A549 (cell line): ENCODE data around the gene RUNX3. TPM values are rescaled to one million over a fixed set of nuclear protein-coding genes. Genes with fewer than 3 reads are reported as not detected.
"Not testable (repeated sequence)": the region's sequence is repeated elsewhere in the genome, so short reads cannot be mapped to it uniquely, and the experiment has no call there.

ENCODE experiments used
- ATAC-seq, 2 experiments: fragments of 200-7000 bp in 1 of 2; fragments of >200 bp in 1 of 2; cut with Nextera tagmentation in 1 of 2; cut with Tn5 transposase in 1 of 2; 3 replicates each; pipeline versions ENCODE4 v1.8.0 to v1.9.1; 2018 to 2020; ENCODE audit warnings: mild to moderate bottlenecking in 1 of 2, moderate library complexity in 1 of 2
- CTCF ChIA-PET: fragments of 300-600 bp; sonication (Branson Sonifier 250); formaldehyde crosslinking; extraction: SDS; loops from one replicate; lab custom pipeline; 2021; ENCODE audit warnings: antibody characterized with exemption, inconsistent platforms; lab: Yijun Ruan, JAX
- POLR2A ChIA-PET: fragments of 350-600 bp; formaldehyde crosslinking; extraction: SDS; loops from one replicate; lab custom pipeline; 2021; ENCODE audit warnings: antibody characterized with exemption, inconsistent platforms; lab: Yijun Ruan, JAX
- DNase-seq, 2 experiments: peaks; one replicate each; pipeline versions ENCODE4 v3.0.0 to v3.0.0-alpha.2; 2011 to 2016; ENCODE audit warnings: low read depth in 1 of 2, low spot score in 1 of 2
- FAIRE-seq: peaks from 2 replicates; lab custom pipeline; 2011; peaks lifted over from hg19 to GRCh38; lab: Jason Lieb, UNC
- H3K27ac ChIP-seq, 2 experiments: fragments of >200 bp; sonication (Bioruptor Twin); formaldehyde crosslinking; 3 replicates each; pipeline ENCODE4 v1.5.1; 2016 to 2017
- H3K4me1 ChIP-seq: fragments of >200 bp; sonication (Bioruptor Twin); formaldehyde crosslinking; 3 replicates; pipeline ENCODE4 v1.6.1; 2016
- H3K4me2 ChIP-seq: fragments of >200 bp; sonication (Bioruptor Twin); formaldehyde crosslinking; 3 replicates; pipeline ENCODE4 v1.6.1; 2016
- H3K4me3 ChIP-seq: fragments of >200 bp; sonication (Bioruptor Twin); formaldehyde crosslinking; 3 replicates; pipeline ENCODE4 v1.5.1; 2016
- H3K9me3 ChIP-seq: fragments of >200 bp; sonication (Bioruptor Twin); formaldehyde crosslinking; 3 replicates; pipeline ENCODE4 v1.6.1; 2016
- BHLHE40 ChIP-seq: IDR thresholded peaks from 2 replicates; pipeline ENCODE4 v1.6.1; 2012; ENCODE audit warnings: low read depth, low read length, inconsistent platforms
- CBX8 ChIP-seq: fragments of 200-600 bp; sonication (generic); IDR thresholded peaks from 2 replicates; pipeline ENCODE4 v1.6.1; 2016
- CEBPB ChIP-seq, 2 experiments: fragments of >200 bp in 1 of 2; sonication (Bioruptor Twin) in 1 of 2; formaldehyde crosslinking in 1 of 2; IDR thresholded peaks; 2 replicates each; pipeline ENCODE4 v1.6.1; 2012 to 2016
- CHD2 ChIP-seq: fragments of 150-350 bp; IDR thresholded peaks from 2 replicates; pipeline ENCODE4 v1.6.1; 2014; ENCODE audit warnings: low read length; ENCODE audit not compliant: partially characterized antibody
- EHMT2 ChIP-seq: fragments of 200-600 bp; sonication (generic); IDR thresholded peaks from 2 replicates; pipeline ENCODE4 v1.6.1; 2016; ENCODE audit warnings: antibody characterized with exemption, low read depth, mild to moderate bottlenecking, moderate library complexity
- ESRRA ChIP-seq: fragments of 150-350 bp; IDR thresholded peaks from 2 replicates; pipeline ENCODE4 v1.6.1; 2014; ENCODE audit warnings: mild to moderate bottlenecking, low read length, borderline replicate concordance
- GATA3 ChIP-seq: IDR thresholded peaks from 2 replicates; pipeline ENCODE4 v1.6.1; 2012; ENCODE audit warnings: borderline replicate concordance
- HDAC2 ChIP-seq: fragments of 200-600 bp; sonication (generic); IDR thresholded peaks from 2 replicates; pipeline ENCODE4 v1.6.1; 2016
- HOXB13 ChIP-seq: fragments of 250-450 bp; sonication (Bioruptor Pico); IDR thresholded peaks from 2 replicates; pipeline ENCODE4 v1.5.0; 2020; ENCODE audit warnings: low read depth, mild to moderate bottlenecking, moderate library complexity
- HOXB5 ChIP-seq: fragments of 250-450 bp; sonication (Bioruptor Pico); IDR thresholded peaks from 2 replicates; pipeline ENCODE4 v1.5.0; 2020; ENCODE audit warnings: mild to moderate bottlenecking, moderate library complexity
- JUNB ChIP-seq: fragments of >200 bp; sonication (Bioruptor Twin); formaldehyde crosslinking; IDR thresholded peaks from 2 replicates; pipeline ENCODE4 v1.6.1; 2016
- KDM1A ChIP-seq: fragments of 200-600 bp; sonication (generic); IDR thresholded peaks from 2 replicates; pipeline ENCODE4 v1.6.1; 2016; ENCODE audit warnings: low read depth, mild to moderate bottlenecking
- MAZ ChIP-seq: fragments of 150-350 bp; IDR thresholded peaks from 2 replicates; pipeline ENCODE4 v1.6.1; 2014; ENCODE audit warnings: antibody characterized with exemption, low read depth, low read length, borderline replicate concordance
- NR3C1 ChIP-seq: fragments of >200 bp; sonication (Bioruptor Twin); formaldehyde crosslinking; IDR thresholded peaks from 3 replicates; pipeline ENCODE4 v1.6.1; 2017
- POLR2A ChIP-seq: IDR thresholded peaks from 2 replicates; pipeline ENCODE4 v1.6.1; 2012; ENCODE audit warnings: mild to moderate bottlenecking, low read length
- RCOR1 ChIP-seq: fragments of 150-350 bp; IDR thresholded peaks from 2 replicates; pipeline ENCODE4 v1.6.1; 2014; ENCODE audit warnings: antibody characterized with exemption, low read length, low read depth
- RFX5 ChIP-seq: fragments of 450-650 bp; IDR thresholded peaks from 2 replicates; pipeline ENCODE4 v1.7.1; 2014; ENCODE audit warnings: antibody characterized with exemption, mild to moderate bottlenecking, moderate library complexity
- SMC3 ChIP-seq: fragments of >200 bp; sonication (Bioruptor Twin); formaldehyde crosslinking; IDR thresholded peaks from 3 replicates; pipeline ENCODE4 v1.6.1; 2018; ENCODE audit warnings: inconsistent platforms
- SREBF2 ChIP-seq: fragments of 450-650 bp; IDR thresholded peaks from 2 replicates; pipeline ENCODE4 v1.6.1; 2014; ENCODE audit warnings: mild to moderate bottlenecking, moderate library complexity
- TFCP2L1 ChIP-seq: fragments of 250-450 bp; sonication (Bioruptor Pico); IDR thresholded peaks from 2 replicates; pipeline ENCODE4 v1.5.0; 2021; ENCODE audit warnings: mild to moderate bottlenecking
- ZFP36 ChIP-seq: fragments of 450-650 bp; IDR thresholded peaks from 2 replicates; pipeline ENCODE4 v1.6.1; 2014; ENCODE audit warnings: borderline replicate concordance; ENCODE audit not compliant: partially characterized antibody
- WGBS: methylation state at CpG from one replicate; pipeline ENCODE4 v1.1.6; 2017; ENCODE audit errors: missing lambda C conversion rate; 5-methylcytosine and 5-hydroxymethylcytosine counted together
- polyA plus RNA-seq, 4 experiments: library from polyadenylated mRNA; depleted of rRNA in 3 of 4; stranded (reverse); fragments of >200 nt; fragmentation: RNase III in 1 of 4; extraction: RNeasy Plus Mini Kit Qiagen cat#74134 plus additional on column Dnase treatment in 1 of 4; gene quantifications; 2 replicates in 3 of 4; 3 replicates in 1 of 4; pipeline ENCODE4 v1.2.3, GENCODE V29; 2011 to 2017
- TF ChIP-seq, protein P1 (sequence below): IDR thresholded peaks from 2 replicates; pipeline ENCODE4 v1.6.1; 2012; ENCODE audit warnings: low read depth, borderline replicate concordance
- TF ChIP-seq, protein P2 (sequence below): fragments of >200 bp; sonication (Bioruptor Twin); formaldehyde crosslinking; IDR thresholded peaks from 3 replicates; pipeline ENCODE4 v1.6.1; 2016
- TF ChIP-seq, protein P3 (sequence below): fragments of 250-450 bp; sonication (Bioruptor Pico); IDR thresholded peaks from 2 replicates; pipeline ENCODE4 v1.5.0; 2020; ENCODE audit warnings: low read depth, mild to moderate bottlenecking, moderate library complexity
- TF ChIP-seq, protein P4 (sequence below): IDR thresholded peaks from 2 replicates; pipeline ENCODE4 v1.6.1; 2012
- TF ChIP-seq, protein P5 (sequence below): fragments of 150-350 bp; IDR thresholded peaks from 2 replicates; pipeline ENCODE4 v1.6.1; 2014; ENCODE audit warnings: low read depth, mild to moderate bottlenecking, low read length

RUNX3 gene
- polyA plus RNA-seq, 2 of the 4 experiments (the other 2 are of a cell fraction): 1.4 to 4.0 TPM

DNA sequence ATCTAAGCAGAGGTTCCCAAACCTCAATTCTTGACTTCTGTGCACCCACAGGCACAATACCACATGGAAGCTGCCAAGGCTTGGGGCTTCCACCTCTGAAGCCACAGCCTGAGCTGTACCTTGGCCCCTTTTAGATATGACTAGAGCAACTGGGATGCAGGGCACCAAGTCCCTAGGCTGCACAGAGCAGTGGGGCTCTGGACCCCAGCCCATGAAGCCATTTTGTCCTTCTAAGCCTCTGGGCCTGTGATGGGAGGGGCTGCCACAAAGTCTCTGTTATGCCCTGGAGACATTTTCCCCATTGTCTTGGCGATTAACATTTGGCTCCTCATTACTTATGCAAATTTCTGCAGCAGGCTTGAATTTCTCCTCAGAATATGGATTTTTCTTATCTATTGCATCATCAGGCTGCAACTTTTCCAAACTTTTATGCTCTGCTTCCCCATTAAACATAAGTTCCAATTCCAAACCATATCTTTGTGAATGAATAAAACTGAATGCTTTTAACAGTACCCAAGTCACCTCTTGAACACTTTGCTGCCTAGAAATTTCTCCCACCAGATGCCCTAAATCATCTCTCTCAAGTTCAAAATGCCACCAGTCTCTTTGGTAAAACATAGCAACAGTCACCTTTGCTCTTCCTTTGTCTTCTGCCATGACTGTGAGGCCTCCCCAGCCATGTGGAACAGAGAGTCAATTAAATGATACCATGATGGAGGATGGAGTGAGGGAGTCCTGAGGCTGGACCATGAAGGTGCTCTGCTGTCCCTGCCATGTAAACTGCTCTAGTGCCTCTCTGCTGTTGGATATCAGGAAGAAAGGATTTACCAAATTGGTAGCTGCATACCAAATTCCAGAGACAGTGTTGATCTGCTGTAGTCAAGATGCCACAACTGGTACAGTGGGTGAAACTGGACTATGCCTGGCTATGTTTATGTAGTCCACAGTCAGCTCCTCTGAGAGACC, 37.6 kb downstream of the RUNX3 start:
- ATAC-seq (no peak), FAIRE-seq (no peak), DNase-seq (no peak)
- CTCF ChIA-PET: no interaction called here
- Histone ChIP-seq H3K4me2 (no peak overlapping the region), H3K4me1 (no peaks in the 10 kb centered on the region), H3K9me3 (0 out of 3 replicates have a peak, but pooled peaks cover 2% of the 10 kb centered on the region), H3K4me3 (no peak overlapping the region), H3K27ac (no peak overlapping the region)
- POLR2A ChIA-PET: no interaction called here
- no peak for TF ChIP-seq CHD2
- TF ChIP-seq ZFP36: peak; percentile 79
- TF ChIP-seq CEBPB (IDR thresholded peaks at IDR 0.05): 0 out of 4 replicates have a peak, but pooled peaks of 1 of the 2 experiments have one; percentile 7
- WGBS: 0% methylated on average over 1 of the region's 1 CpG

DNA sequence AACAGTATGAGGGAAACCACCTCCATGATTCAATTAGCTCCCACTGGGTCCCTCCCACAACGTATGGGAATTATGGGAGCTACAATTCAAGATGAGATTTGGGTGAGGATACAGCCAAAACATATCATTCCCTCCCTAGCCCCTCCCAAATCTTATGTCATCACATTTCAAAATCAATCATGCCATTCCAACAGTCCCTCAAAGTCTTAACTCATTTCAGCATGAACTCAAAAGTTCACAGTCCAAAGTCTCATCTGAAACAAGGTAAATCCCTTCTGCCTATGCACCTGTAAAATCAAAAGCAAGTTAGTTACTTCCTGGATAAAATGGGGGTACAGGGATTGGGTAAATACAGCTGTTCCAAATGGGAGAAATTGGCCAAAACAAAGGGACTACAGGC, 38.7 kb downstream of the RUNX3 start:
- WGBS: 9% methylated on average over 1 of the region's 1 CpG
- FAIRE-seq, H3K27ac ChIP-seq, H3K4me1 ChIP-seq, DNase-seq, POLR2A ChIA-PET, H3K4me2 ChIP-seq, ATAC-seq, CTCF ChIA-PET, H3K4me3 ChIP-seq, H3K9me3 ChIP-seq: not testable (repeated sequence)

DNA sequence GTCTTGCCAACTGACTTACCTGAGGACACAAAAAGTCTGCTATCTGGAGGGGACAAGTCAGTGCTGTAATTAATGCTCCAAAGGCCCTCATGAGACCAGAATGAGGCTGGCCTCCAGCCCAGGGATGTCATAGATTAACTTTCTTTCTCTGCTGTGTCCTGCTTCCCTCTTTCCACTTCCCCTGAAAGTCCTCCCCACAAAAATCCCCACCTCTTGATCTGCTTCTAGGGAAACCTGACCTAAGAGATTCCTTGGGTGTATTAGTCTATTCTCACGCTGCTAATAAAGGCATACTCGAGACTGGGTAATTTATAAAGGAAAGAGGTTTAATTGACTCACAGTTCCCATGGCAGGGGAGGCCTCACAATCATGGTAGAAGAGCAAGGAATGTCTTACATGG, 39.2 kb downstream of the RUNX3 start:
- H3K27ac ChIP-seq: no peak overlapping the region
- TF ChIP-seq ESRRA: no peak
- no peak for TF ChIP-seq SMC3
- TF ChIP-seq POLR2A: no peak
- no peak for TF ChIP-seq NR3C1
- no peak for TF ChIP-seq BHLHE40
- TF ChIP-seq RCOR1: no peak
- no peak for TF ChIP-seq EHMT2
- no peak for TF ChIP-seq GATA3
- TF ChIP-seq TFCP2L1 (CRISPR knock-in tag): no peak
- TF ChIP-seq, protein P1, sequence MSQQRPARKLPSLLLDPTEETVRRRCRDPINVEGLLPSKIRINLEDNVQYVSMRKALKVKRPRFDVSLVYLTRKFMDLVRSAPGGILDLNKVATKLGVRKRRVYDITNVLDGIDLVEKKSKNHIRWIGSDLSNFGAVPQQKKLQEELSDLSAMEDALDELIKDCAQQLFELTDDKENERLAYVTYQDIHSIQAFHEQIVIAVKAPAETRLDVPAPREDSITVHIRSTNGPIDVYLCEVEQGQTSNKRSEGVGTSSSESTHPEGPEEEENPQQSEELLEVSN: no peak
- no peak for TF ChIP-seq SREBF2
- no peak for TF ChIP-seq KDM1A
- FAIRE-seq: no peak
- 0 out of 3 replicates have a peak, but pooled peaks cover 2% of the 10 kb centered on the region for H3K9me3 ChIP-seq
- DNase-seq: no peak
- 19% methylated on average over 2 of the region's 2 CpGs for WGBS
- CTCF ChIA-PET: no interaction called here
- no peak overlapping the region for H3K4me2 ChIP-seq
- ATAC-seq: no peak
- POLR2A ChIA-PET: no interaction called here
- no peaks in the 10 kb centered on the region for H3K4me1 ChIP-seq
- no peak overlapping the region for H3K4me3 ChIP-seq

DNA sequence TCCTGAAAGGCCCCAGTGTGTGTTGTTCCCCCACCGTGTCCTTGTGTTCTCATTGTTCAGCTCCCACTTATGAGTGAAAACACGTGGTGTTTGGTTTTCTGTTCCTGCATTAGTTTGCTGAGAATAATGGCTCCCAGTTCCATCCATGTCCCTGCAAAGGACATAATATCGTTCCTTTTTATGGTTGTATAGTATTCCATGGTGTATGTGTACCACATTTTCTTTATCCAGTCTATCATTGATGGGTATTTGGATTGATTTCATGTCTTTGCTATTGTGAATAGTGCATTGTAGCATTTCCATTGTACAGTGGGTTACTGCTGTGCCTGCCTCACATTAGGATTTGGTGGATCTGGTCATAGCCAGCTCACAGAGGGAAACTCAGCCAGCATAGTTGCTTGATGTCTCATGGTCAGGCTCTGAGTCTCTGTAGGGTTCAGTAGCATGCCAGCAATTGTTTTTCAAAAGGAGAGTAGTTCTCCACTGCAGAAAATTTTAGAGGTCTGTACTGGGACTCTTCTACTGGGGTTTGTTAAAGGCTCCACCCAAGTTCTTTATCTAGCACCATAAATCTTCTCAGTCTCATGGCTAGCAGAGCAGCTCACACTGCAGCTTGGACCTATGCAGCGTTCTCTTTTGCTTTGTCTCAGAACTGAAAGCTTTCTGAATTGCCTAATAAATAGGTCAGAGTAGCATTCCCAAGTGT, 41.0 kb downstream of the RUNX3 start:
- no peak for DNase-seq
- FAIRE-seq: no peak
- Histone ChIP-seq H3K9me3 (0 out of 3 replicates have a peak, but pooled peaks cover 2% of the 10 kb centered on the region), H3K27ac (no peak overlapping the region), H3K4me3 (no peak overlapping the region), H3K4me2 (no peak overlapping the region), H3K4me1 (no peaks in the 10 kb centered on the region)
- 31% methylated on average over 4 of the region's 4 CpGs for WGBS
- ATAC-seq: no peak
- ChIA-PET CTCF (interaction anchor here (0.8 kb wide), 1 partner anchor 205 kb away, joined by 3 read pairs; no protein-coding TSS in a partner anchor), POLR2A (no interaction called here)
- TF ChIP-seq, protein P2, sequence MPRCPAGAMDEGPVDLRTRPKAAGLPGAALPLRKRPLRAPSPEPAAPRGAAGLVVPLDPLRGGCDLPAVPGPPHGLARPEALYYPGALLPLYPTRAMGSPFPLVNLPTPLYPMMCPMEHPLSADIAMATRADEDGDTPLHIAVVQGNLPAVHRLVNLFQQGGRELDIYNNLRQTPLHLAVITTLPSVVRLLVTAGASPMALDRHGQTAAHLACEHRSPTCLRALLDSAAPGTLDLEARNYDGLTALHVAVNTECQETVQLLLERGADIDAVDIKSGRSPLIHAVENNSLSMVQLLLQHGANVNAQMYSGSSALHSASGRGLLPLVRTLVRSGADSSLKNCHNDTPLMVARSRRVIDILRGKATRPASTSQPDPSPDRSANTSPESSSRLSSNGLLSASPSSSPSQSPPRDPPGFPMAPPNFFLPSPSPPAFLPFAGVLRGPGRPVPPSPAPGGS: no peak
- no peak for TF ChIP-seq TFCP2L1 (CRISPR knock-in tag)
- TF ChIP-seq CBX8: no peak
- TF ChIP-seq JUNB: no peak
- no peak for TF ChIP-seq HDAC2
- TF ChIP-seq POLR2A: no peak
- TF ChIP-seq MAZ: no peak
- TF ChIP-seq, protein P3, sequence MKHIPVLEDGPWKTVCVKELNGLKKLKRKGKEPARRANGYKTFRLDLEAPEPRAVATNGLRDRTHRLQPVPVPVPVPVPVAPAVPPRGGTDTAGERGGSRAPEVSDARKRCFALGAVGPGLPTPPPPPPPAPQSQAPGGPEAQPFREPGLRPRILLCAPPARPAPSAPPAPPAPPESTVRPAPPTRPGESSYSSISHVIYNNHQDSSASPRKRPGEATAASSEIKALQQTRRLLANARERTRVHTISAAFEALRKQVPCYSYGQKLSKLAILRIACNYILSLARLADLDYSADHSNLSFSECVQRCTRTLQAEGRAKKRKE: no peak
- TF ChIP-seq, protein P4, sequence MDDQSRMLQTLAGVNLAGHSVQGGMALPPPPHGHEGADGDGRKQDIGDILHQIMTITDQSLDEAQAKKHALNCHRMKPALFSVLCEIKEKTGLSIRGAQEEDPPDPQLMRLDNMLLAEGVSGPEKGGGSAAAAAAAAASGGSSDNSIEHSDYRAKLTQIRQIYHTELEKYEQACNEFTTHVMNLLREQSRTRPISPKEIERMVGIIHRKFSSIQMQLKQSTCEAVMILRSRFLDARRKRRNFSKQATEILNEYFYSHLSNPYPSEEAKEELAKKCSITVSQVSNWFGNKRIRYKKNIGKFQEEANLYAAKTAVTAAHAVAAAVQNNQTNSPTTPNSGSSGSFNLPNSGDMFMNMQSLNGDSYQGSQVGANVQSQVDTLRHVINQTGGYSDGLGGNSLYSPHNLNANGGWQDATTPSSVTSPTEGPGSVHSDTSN: no peak
- TF ChIP-seq, protein P5, sequence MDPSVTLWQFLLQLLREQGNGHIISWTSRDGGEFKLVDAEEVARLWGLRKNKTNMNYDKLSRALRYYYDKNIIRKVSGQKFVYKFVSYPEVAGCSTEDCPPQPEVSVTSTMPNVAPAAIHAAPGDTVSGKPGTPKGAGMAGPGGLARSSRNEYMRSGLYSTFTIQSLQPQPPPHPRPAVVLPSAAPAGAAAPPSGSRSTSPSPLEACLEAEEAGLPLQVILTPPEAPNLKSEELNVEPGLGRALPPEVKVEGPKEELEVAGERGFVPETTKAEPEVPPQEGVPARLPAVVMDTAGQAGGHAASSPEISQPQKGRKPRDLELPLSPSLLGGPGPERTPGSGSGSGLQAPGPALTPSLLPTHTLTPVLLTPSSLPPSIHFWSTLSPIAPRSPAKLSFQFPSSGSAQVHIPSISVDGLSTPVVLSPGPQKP: no peak
- TF ChIP-seq HOXB5: no peak
- no peak for TF ChIP-seq HOXB13 (CRISPR knock-in tag)
- no peak for TF ChIP-seq NR3C1
- no peak for TF ChIP-seq RFX5
